IMR-90 (cell line): ENCODE results near the gene RCC1. TPM values are rescaled to one million over a fixed set of nuclear protein-coding genes. Genes with fewer than 3 reads are reported as not detected.

Source experiments
- ATAC-seq: fragments of 200-7000 bp; cut with Tn5 transposase; 2 replicates; pipeline ENCODE4 v1.9.1; 2020; ENCODE audit warnings: low read depth, mild to moderate bottlenecking, moderate library complexity
- BruUV-seq: library from RNA; stranded (reverse); fragments of 400-500 nt; replicated peaks from 2 replicates; lab custom pipeline; 2021; lab: Mats Ljungman, UMichigan
- CTCF ChIA-PET: fragments of 300-600 bp; formaldehyde crosslinking; extraction: SDS; loops from one replicate; lab custom pipeline; 2021; ENCODE audit warnings: antibody characterized with exemption; lab: Yijun Ruan, JAX
- POLR2A ChIA-PET: fragments of 300-600 bp; sonication (Branson Sonifier 250); formaldehyde crosslinking; loops from one replicate; lab custom pipeline; 2022; ENCODE audit warnings: antibody characterized with exemption; ENCODE audit not compliant: unreplicated experiment; lab: Charles Lee
- DNase-seq: peaks from one replicate; pipeline ENCODE4 v3.0.0; 2013
- H2AFZ ChIP-seq: replicated peaks from 2 replicates; pipeline ENCODE3; 2013; ENCODE audit warnings: low read length, mild to moderate bottlenecking; ENCODE audit not compliant: poor library complexity
- H2AK5ac ChIP-seq: 2 replicates; pipeline ENCODE4 v1.6.1; 2013; ENCODE audit warnings: low read depth, low read length, inconsistent platforms
- H2AK9ac ChIP-seq: replicated peaks from 2 replicates; pipeline ENCODE3; 2013; ENCODE audit warnings: mild to moderate bottlenecking, low read depth, low read length, moderate library complexity; ENCODE audit not compliant: poor library complexity
- H2BK120ac ChIP-seq: 2 replicates; pipeline ENCODE4 v1.6.1; 2013; ENCODE audit warnings: low read depth, low read length, inconsistent platforms
- H2BK15ac ChIP-seq: 3 replicates; pipeline ENCODE4 v1.6.1; 2013; ENCODE audit warnings: low read depth, low read length, inconsistent platforms
- H2BK20ac ChIP-seq: 2 replicates; pipeline ENCODE4 v1.6.1; 2013; ENCODE audit warnings: low read depth, mild to moderate bottlenecking, inconsistent platforms, low read length, moderate library complexity
- H2BK5ac ChIP-seq: 2 replicates; pipeline ENCODE4 v1.6.1; 2013; ENCODE audit warnings: mild to moderate bottlenecking, low read depth, low read length, inconsistent platforms; ENCODE audit not compliant: poor library complexity, severe bottlenecking
- H3K14ac ChIP-seq: replicated peaks from 2 replicates; pipeline ENCODE4 v1.6.1; 2013; ENCODE audit warnings: low read depth, low read length, inconsistent platforms
- H3K18ac ChIP-seq: 2 replicates; pipeline ENCODE4 v1.6.1; 2013; ENCODE audit warnings: low read depth, low read length, control low read depth
- H3K23ac ChIP-seq: 2 replicates; pipeline ENCODE4 v1.6.1; 2013; ENCODE audit warnings: low read depth, low read length, inconsistent platforms
- H3K27ac ChIP-seq: 2 replicates; pipeline ENCODE4 v1.5.1; 2013; ENCODE audit warnings: mild to moderate bottlenecking, control low read depth, low read length; ENCODE audit not compliant: insufficient read depth
- H3K27me3 ChIP-seq: 2 replicates; pipeline ENCODE4 v1.6.1; 2013; ENCODE audit warnings: low read length; ENCODE audit not compliant: control insufficient read depth, insufficient read depth
- H3K36me3 ChIP-seq: 2 replicates; pipeline ENCODE4 v1.6.1; 2013; ENCODE audit warnings: low read length, mixed read lengths; ENCODE audit not compliant: control insufficient read depth, insufficient read depth
- H3K4ac ChIP-seq: 2 replicates; pipeline ENCODE4 v1.6.1; 2013; ENCODE audit warnings: low read depth, low read length, inconsistent platforms
- H3K4me1 ChIP-seq: 2 replicates; pipeline ENCODE4 v1.6.1; 2013; ENCODE audit warnings: low read length, mixed read lengths; ENCODE audit not compliant: control insufficient read depth, insufficient read depth
- H3K4me2 ChIP-seq: 2 replicates; pipeline ENCODE4 v1.6.1; 2013; ENCODE audit warnings: low read depth, mild to moderate bottlenecking, control low read depth, low read length, moderate library complexity
- H3K4me3 ChIP-seq: 2 replicates; pipeline ENCODE4 v1.5.1; 2013; ENCODE audit warnings: low read depth, mild to moderate bottlenecking, control low read depth, low read length, moderate library complexity; ENCODE audit not compliant: insufficient read depth
- H3K56ac ChIP-seq: 2 replicates; pipeline ENCODE4 v1.6.1; 2013; ENCODE audit warnings: low read length, inconsistent platforms; ENCODE audit not compliant: insufficient read depth; ENCODE audit errors: extremely low read depth
- H3K79me1 ChIP-seq, 2 experiments: 2 replicates each; pipeline ENCODE4 v1.6.1; 2013; ENCODE audit warnings: low read length in 2 of 2, inconsistent platforms in 1 of 2, low read depth in 1 of 2
- H3K9ac ChIP-seq: 2 replicates; pipeline ENCODE4 v1.6.1; 2013; ENCODE audit warnings: low read depth, low read length, control low read depth
- H3K9me1 ChIP-seq: 2 replicates; pipeline ENCODE4 v1.6.1; 2013; ENCODE audit warnings: low read length, inconsistent platforms; ENCODE audit not compliant: insufficient read depth
- H3K9me3 ChIP-seq: 2 replicates; pipeline ENCODE4 v1.6.1; 2013; ENCODE audit warnings: low read length; ENCODE audit not compliant: control insufficient read depth, insufficient read depth
- H4K20me1 ChIP-seq: 2 replicates; pipeline ENCODE4 v1.6.1; 2013; ENCODE audit warnings: low read length, inconsistent platforms; ENCODE audit not compliant: insufficient read depth
- H4K5ac ChIP-seq: 2 replicates; pipeline ENCODE4 v1.6.1; 2013; ENCODE audit warnings: mild to moderate bottlenecking, low read depth, low read length, control low read depth
- H4K8ac ChIP-seq, 2 experiments: 2 replicates each; pipeline ENCODE4 v1.6.1; 2013; ENCODE audit warnings: low read depth in 2 of 2, low read length in 2 of 2, control low read depth in 1 of 2, inconsistent platforms in 1 of 2
- H4K91ac ChIP-seq: 2 replicates; pipeline ENCODE4 v1.6.1; 2013; ENCODE audit warnings: low read depth, low read length, inconsistent platforms; ENCODE audit not compliant: insufficient read depth
- BHLHE40 ChIP-seq: fragments of 150-350 bp; IDR thresholded peaks from 2 replicates; pipeline ENCODE4 v1.6.1; 2016; ENCODE audit warnings: mild to moderate bottlenecking, low read depth, low read length
- CHD1 ChIP-seq: IDR thresholded peaks from 2 replicates; pipeline ENCODE4 v1.6.1; 2012; ENCODE audit warnings: low read depth, low read length, improper control_type of control experiment
- FOS ChIP-seq: fragments of 150-350 bp; IDR thresholded peaks from 2 replicates; pipeline ENCODE4 v1.6.1; 2016; ENCODE audit warnings: low read depth, low read length
- MAFK ChIP-seq: IDR thresholded peaks from 2 replicates; pipeline ENCODE4 v1.6.1; 2012; ENCODE audit warnings: low read depth, low read length, improper control_type of control experiment
- MAZ ChIP-seq: IDR thresholded peaks from 2 replicates; pipeline ENCODE4 v1.6.1; 2012; ENCODE audit warnings: low read depth, mild to moderate bottlenecking, low read length, improper control_type of control experiment, moderate library complexity, borderline replicate concordance
- MXI1 ChIP-seq: IDR thresholded peaks from 2 replicates; pipeline ENCODE4 v1.6.1; 2012; ENCODE audit warnings: low read depth, mild to moderate bottlenecking, low read length, moderate library complexity, borderline replicate concordance
- NFE2L2 ChIP-seq: fragments of 150-350 bp; IDR thresholded peaks from 2 replicates; pipeline ENCODE4 v1.6.1; 2016; ENCODE audit warnings: low read depth, mild to moderate bottlenecking, low read length
- POLR2A ChIP-seq: IDR thresholded peaks from 2 replicates; pipeline ENCODE4 v1.6.1; 2012; ENCODE audit warnings: mild to moderate bottlenecking, low read depth, low read length
- RAD21 ChIP-seq: IDR thresholded peaks from 2 replicates; pipeline ENCODE4 v1.6.1; 2012; ENCODE audit warnings: low read length, improper control_type of control experiment
- RFX5 ChIP-seq: IDR thresholded peaks from 2 replicates; pipeline ENCODE4 v1.8.0; 2012; ENCODE audit warnings: low read depth, mild to moderate bottlenecking, low read length, moderate library complexity
- SMC3 ChIP-seq: fragments of 150-350 bp; IDR thresholded peaks from 2 replicates; pipeline ENCODE4 v1.6.1; 2016; ENCODE audit warnings: low read depth, mild to moderate bottlenecking, antibody characterized with exemption, low read length, moderate library complexity
- WGBS, 2 experiments: methylation state at CpG; one replicate each; pipeline versions ENCODE4 v1.1.5 to v1.1.7; 2013; ENCODE audit warnings: missing lambda C conversion rate in 2 of 2; ENCODE audit not compliant: insufficient read length in 1 of 2; ENCODE audit errors: extremely low coverage in 2 of 2; 5-methylcytosine and 5-hydroxymethylcytosine counted together
- dilution Hi-C: fragments of 300-500 bp; cut with HindIII; formaldehyde crosslinking; loops from one replicate; pipeline ENCODE4 v1.14.3; 2018; ENCODE audit warnings: low sequenced_read_pairs; ENCODE audit not compliant: unreplicated experiment
- in situ Hi-C: fragments of 300-500 bp; cut with MboI; formaldehyde crosslinking; loops from 3 replicates; pipeline ENCODE4 v1.14.3; 2019; ENCODE audit warnings: low sequenced_read_pairs, inconsistent platforms, mixed read lengths
- intact Hi-C: fragments of 100-400 bp; cut with micrococcal nuclease; formaldehyde crosslinking; loops from 2 replicates; pipeline ENCODE4 v1.10.0; 2022
- polyA plus RNA-seq, 3 experiments: library from polyadenylated mRNA; depleted of rRNA; stranded (reverse); fragments of >200 nt; gene quantifications; 2 replicates each; pipeline ENCODE4 v1.2.3, GENCODE V29; 2012; ENCODE audit warnings: low replicate concordance in 1 of 3
- total RNA-seq: library from RNA; depleted of rRNA; stranded (reverse); fragments of >200 nt; gene quantifications from 2 replicates; pipeline ENCODE4 v1.2.3, GENCODE V29; 2012
- TF ChIP-seq, protein P1 (sequence below): conservative IDR thresholded peaks from 2 replicates; pipeline ENCODE4 v1.5.1; 2012; ENCODE audit warnings: mild to moderate bottlenecking, low read depth, low read length, improper control_type of control experiment

Gene RCC1
- total and polyA plus RNA-seq, 2 of the 4 experiments (the other 2 are of a cell fraction): 33.2 to 43.9 TPM

DNA sequence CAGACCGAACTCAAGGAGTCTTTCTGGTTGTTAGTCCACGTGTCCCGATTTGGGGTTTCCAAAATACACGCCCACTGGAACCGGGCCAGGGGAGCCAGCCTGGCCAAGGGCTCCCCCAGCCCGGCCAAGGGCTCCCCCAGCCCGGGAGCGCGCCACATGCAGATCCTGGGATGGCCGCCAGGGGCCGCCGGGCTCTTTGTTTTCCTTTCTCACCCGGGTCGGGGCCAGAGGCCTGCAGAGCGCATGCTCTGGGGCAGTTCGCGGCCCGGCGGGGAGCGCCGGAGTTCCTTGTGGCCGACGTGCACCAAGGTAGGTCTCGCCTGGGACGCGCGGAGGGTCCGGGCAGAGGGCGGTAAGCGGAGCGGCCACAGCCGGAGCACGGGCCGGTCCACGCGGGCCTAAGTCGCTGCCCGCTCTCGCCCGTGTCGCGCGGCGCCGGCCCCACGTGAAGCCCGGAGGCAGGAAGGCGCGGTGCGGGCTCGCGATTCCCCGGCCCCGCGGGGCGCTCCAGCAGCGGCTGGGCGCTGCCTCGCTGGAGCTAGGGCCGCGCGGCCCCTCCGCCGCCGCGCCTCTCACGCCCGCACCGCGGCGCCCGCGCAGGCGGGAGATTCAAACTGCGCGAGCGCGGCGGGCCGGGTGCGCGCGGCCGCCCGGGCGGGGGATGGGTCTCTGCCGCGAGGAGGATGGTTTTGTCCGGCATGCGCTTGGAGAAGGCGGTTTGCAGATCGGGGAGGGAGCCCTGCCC lies 12.3 kb downstream of the RCC1 start:
- no peaks in the 10 kb centered on the region for H3K27me3 ChIP-seq
- H2BK15ac ChIP-seq: no peak overlapping the region
- POLR2A ChIA-PET: interaction anchor here (0.7 to 0.9 kb wide), 2 partner anchors 10 to 64 kb away, joined by 4 to 6 read pairs; no protein-coding TSS in a partner anchor
- WGBS, 2 experiments: 0% methylated on average over 54 of the region's 92 CpGs; no CpG with 5 or more reads in 1 of the 2 experiments
- peaks cover 58% of the 10 kb centered on the region for H4K20me1 ChIP-seq
- CTCF ChIA-PET: interaction anchor here (1.2 kb wide), 1 partner anchor 84 kb away, joined by 7 read pairs; no protein-coding TSS in a partner anchor
- peak overlapping the region; percentile 1; the same call in 1 of the 2 replicates for H4K91ac ChIP-seq
- H3K4me2 ChIP-seq: peak overlapping the region; percentile 95
- H3K9me1 ChIP-seq: no peaks in the 10 kb centered on the region; the same call in 1 of the 2 replicates
- in situ Hi-C loops: loop anchor here (5.0 kb wide), 1 partner anchor 84 kb away; no protein-coding TSS in a partner anchor
- H3K4ac ChIP-seq: peak overlapping the region; percentile 61
- no peak overlapping the region for H2BK120ac ChIP-seq
- dilution Hi-C loops: no loop called here
- no peak overlapping the region for H2BK20ac ChIP-seq
- H4K5ac ChIP-seq: peak overlapping the region; percentile 8; the same call in 1 of the 2 replicates
- H2AK5ac ChIP-seq: peak overlapping the region; percentile 42; the same call in 1 of the 2 replicates
- H3K18ac ChIP-seq: no peak overlapping the region
- TF ChIP-seq POLR2A (no peak; the same call in 1 of the 2 replicates), RFX5 (no peak), RAD21 (peak; percentile 72), CHD1 (no peak), NFE2L2 (no peak), FOS (no peak), MXI1 (peak; percentile 94), SMC3 (peak; percentile 73), BHLHE40 (0 out of 2 replicates have a peak, but pooled peaks have one; percentile 10), MAFK (no peak), MAZ (peak; percentile 12; the same call in 1 of the 2 replicates)
- TF ChIP-seq, protein P1, sequence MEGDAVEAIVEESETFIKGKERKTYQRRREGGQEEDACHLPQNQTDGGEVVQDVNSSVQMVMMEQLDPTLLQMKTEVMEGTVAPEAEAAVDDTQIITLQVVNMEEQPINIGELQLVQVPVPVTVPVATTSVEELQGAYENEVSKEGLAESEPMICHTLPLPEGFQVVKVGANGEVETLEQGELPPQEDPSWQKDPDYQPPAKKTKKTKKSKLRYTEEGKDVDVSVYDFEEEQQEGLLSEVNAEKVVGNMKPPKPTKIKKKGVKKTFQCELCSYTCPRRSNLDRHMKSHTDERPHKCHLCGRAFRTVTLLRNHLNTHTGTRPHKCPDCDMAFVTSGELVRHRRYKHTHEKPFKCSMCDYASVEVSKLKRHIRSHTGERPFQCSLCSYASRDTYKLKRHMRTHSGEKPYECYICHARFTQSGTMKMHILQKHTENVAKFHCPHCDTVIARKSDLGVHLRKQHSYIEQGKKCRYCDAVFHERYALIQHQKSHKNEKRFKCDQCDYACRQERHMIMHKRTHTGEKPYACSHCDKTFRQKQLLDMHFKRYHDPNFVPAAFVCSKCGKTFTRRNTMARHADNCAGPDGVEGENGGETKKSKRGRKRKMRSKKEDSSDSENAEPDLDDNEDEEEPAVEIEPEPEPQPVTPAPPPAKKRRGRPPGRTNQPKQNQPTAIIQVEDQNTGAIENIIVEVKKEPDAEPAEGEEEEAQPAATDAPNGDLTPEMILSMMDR: peak; percentile 91
- no peaks in the 10 kb centered on the region for H3K9me3 ChIP-seq
- 0 out of 2 replicates have a peak overlapping the region, but pooled peaks have one; percentile 25 for H3K56ac ChIP-seq
- ATAC-seq: peak; percentile 86
- H3K4me1 ChIP-seq: peaks cover 9% of the 10 kb centered on the region
- peak overlapping the region; percentile 78 for H3K4me3 ChIP-seq
- H2AFZ ChIP-seq: peak overlapping the region; percentile 93
- intact Hi-C loops: loop anchor here (1.0 to 5.0 kb wide), 3 partner anchors 64 to 359 kb away; no protein-coding TSS in a partner anchor
- peaks cover 5% of the 10 kb centered on the region for H3K36me3 ChIP-seq
- H3K79me1 ChIP-seq: peaks cover 17 to 42% of the 10 kb centered on the region in 2 experiments
- H2BK5ac ChIP-seq: peak overlapping the region; percentile 73
- peak; percentile 81 for DNase-seq
- BruUV-seq: no TSS peak
- H3K9ac ChIP-seq: peak overlapping the region; percentile 70
- peak overlapping the region; percentile 51 to 66; a peak in 1 of 4 replicates for H4K8ac ChIP-seq
- H3K27ac ChIP-seq: peak overlapping the region; percentile 76
- peak overlapping the region; percentile 64; the same call in 1 of the 2 replicates for H3K23ac ChIP-seq
- H3K14ac ChIP-seq: peak overlapping the region; percentile 39
- peak overlapping the region; percentile 89 for H2AK9ac ChIP-seq
